Activated naive CD8-positive, alpha-beta T cell treated with anti-CD3 and anti-CD28 coated beads, Interleukin-2, amount 50 U/mL, for 16 hours (primary cell): ENCODE data around the gene CPM.

Experiments
- DNase-seq: peaks from one replicate; pipeline ENCODE4 v3.0.0-alpha.2; 2020; ENCODE audit warnings: low read depth, low spot score

Gene CPM

DNA sequence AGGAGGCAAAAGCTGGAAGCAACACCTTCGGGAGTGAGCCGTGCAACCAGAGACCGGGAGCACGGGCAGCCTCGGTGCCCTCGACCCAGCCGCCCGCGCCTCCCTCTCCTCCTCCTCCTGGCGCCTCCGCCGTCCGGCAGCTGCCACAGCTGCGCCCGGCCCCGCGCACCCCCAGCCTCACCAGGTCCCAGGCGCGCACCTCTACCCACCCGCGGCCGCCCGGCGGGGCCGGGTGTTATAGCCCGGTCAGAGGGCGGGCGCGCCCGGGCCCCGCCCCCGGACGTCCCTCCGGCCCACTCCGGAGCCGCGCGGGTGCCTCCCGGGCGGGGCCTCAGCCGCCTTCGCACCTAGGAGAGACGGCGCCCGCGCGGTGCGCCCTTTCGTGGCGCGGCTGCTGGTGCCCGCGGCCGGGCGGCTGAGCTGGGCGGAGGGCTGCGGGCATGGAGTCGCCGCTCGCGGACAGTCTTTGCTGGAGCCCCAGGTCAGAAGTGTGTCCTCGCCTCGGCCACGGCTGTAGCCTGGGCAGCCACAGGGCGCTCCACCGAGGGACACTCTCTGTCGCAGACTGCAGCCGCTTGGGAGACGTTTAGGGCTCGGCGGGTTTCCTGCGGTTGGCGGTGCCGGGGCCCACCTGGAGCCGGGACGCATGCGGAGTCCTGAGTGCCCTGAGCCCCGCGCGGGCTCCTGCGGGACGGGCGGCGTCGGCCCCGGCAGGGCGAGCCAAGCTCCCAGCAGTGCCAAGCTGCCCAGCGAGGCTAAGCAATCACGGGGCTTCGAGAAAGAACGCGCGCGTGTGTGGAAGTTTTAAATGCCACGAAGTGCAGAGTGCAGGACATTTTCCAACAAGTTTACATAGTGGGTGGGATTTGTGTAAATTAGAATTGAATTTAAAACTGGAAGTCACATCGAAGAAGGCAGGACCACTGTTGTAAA lies at the start of gene CPM:
Gene CPM, minus strand, starts transcription at position 211 of the 933 bp plus-strand sequence. CDS start 334 bp downstream, outside the sequence.
- peak; percentile 49 for DNase-seq

DNA sequence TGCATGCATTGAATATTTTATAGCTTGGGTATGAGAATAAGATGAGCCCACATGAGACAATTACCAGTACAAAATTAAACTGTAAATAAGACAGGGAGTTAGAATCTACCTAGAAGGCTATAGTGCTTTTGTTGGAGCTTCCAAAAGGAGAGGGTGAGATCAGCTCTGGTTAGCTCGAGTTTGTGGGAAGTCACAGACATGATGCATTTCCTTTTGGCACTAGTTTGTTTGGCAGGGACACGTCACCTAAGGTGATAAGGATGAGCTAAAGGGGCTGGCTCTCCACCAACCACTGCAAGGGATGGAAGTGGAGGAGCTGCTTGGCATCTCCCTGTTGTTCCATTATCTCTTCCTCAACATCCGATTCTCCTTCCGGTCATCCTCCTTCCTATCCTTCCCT lies 48.5 kb upstream of the CPM start:
- DNase-seq, result no peak

DNA sequence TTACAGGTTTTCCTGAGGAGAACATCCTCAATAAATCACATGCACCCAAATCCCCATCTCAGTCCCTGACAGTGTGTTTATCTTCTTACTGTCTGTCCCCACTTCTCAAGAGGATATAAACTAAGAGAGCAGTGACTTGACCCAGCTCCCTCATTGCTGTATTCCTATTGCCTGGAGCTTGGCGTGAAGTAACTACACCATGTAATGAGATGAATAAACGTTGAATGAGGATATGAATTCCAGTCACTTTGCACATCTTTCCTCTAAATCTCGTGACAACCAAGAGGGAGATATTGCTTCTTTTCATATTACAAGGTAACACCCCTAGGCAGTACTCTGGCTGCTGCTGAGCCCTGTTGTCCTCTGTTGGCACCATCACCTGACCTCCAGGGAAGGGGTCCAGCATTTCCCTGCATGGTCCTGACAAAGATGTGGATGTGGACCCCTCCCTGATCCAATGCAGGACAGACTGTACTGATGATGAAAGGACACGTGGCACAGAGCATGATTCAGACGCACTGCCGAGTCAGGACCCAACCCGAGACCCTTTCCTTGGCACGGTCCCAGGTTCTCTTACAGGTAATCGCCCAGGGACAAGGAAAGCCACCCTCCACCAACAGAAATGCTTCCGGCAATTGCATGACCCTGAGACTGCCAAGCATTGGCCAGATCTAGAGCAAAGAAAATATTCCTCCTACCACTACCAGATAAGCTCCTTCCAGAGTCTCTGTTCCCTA lies 47.7 kb upstream of the CPM start:
- no peak for DNase-seq

DNA sequence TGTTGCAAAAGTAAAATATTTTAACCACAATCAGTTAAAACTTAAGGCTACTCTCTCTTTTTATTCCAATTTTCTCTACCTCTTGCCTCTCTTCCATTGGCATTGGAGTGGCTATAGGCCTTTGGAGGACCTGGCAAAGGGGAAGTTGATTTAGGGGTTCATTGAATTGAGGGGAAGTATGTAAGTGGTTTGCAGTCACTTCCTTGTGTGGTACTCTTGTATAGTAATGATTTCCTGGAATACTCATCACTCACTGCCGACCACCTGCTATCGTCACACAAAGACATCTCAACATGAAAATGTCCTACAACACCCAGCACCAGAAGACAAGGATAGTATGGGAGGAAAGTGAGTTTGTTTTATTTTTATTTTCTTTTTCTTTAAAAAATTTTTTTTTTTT lies 45.7 kb upstream of the CPM start:
- DNase-seq, result no peak

DNA sequence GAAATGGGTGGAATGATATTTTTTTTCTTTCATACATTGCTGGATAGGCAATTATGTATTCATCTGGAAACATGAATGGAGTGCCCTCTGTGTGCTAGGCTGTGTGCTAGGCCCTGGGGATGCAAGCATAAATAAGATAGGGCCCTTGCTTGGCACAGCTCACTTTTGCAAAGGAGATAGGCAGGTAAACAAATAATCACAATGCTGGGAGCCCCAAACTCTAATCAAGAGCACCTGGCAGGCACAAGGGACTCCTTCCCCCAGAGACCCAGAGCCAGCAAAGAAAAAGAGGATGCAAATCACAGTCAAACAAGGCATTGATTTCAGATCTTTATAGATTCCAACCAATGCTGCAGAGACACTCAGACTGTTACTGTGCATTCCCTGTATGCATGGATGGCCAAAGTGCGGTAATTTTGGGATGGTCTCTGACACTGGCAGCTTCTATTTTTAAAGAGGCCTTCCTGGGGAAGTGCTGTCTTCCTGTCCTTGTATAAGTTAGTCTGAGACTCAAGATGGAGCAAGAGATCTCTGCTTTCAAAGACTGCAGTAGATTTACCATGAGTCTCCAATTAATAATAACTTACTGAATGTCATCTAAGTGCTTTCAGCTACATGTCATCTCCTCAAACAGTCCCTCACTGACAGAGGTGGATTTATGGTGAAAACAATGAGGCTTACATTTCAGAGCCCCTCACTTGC lies 45.1 kb upstream of the CPM start:
- no peak for DNase-seq

DNA sequence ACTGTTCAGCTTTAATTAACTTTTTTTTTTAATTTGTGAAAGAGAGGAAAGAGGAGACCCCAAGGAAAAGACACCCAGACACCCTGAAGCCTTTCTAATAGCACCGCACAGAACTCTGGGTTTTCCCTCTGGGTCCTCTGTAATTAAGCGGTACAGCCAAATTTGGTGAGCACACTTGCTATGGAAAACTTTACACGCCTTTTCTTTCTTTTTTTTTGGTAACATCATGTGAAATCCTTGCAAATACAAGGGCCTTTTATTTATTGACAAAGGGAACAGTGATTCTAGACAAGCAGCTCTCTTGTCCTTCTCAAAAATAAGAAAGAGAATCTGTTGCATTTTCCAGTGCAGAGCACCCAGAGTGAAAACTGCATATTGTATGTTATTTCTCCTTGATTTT lies 44.4 kb upstream of the CPM start:
- no peak for DNase-seq

DNA sequence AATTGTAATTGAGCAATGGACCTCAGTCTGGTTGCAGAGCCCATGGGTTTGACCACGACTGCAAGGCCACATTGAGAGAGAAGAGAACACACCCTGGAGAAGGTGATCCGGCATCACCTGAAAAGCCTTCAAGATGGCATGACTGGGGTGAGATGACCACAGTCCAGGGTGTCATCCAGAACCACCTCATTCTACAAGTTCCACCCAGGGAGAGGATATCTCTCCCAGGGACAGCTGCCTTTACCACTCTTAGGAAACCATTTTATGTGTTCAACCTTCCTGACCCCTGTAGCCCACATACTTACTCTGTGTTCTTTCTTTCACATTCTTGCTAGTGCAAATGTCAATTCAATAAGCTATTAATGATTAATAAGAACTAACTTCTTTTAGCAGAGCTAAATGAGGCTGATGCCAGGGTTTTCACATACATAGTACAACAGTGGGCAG lies 43.4 kb upstream of the CPM start:
- DNase-seq, result no peak

DNA sequence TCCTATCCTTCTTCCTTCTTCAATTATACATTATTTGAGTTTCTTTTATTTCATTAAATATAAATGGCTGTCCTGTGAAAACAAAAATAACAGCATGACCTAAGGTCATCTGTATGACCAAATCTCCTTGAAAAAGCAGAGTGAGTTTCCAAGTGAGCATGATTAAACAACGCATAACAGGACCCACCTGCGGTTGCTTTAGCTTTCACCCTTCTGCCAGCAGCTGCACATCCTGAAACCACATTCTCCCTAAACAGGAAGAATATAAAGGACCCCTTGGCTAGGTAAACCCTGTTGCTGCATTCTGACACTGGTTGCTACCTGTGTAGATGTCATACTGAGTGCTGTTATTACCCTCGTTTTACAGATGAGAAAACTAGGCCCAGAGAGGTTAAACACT lies 42.8 kb upstream of the CPM start:
- DNase-seq, result no peak

DNA sequence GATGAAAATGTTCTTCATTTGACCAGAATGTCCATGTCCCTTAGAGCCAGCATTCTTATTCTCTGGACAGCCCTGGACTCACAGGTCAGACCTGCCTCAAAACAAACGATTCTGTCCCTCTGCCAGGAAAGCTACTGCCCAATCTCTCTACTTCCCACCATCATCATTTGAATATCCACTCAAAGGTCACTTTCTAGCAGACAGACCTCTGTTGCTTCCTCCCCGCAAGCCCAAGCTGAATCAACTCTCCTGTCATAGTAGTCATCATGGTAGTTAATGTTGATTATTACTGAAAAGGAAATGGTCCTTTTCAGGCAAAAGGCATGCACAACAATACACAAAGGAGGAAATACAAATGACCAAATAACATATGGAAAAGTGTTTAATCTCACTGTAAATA lies 39.6 kb upstream of the CPM start:
- no peak for DNase-seq

DNA sequence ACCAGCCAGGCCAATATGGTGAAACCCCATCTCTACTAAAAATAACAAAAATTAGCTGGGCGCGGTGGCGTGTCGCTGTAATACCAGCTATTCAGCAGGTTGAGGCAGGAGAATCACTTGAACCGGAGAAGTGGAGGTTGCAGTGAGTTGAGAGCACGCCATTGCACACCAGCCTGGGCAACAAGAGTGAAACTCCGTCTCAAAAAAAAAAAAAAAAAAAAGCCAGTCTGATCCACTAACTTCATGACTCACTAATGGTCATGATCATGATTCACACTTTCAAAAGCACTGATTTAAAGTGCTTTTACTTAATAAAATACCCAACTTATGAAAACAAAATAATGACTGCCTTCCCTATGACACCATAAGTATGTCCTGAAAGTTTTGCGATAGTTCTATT lies 38.4 kb upstream of the CPM start:
- DNase-seq, result no peak

DNA sequence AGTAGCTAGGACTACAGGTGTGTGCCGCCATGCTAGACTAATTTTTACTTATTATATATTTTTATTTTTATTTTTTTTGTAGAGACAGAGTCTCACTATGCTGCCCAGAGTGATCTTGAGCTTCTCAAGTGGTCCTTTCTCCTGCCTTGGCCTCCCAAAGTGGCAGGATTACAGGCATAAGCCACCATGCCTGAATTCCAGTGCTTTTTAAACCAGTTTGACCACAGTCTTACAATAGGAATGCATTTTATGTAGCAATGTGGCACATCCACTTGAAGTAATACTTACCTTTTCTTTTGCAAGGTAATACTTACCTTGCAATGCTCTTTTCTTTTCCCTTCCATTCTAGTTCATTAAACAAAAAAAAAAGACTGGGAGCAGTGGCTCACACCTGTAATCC lies 38.0 kb upstream of the CPM start:
- no peak for DNase-seq

DNA sequence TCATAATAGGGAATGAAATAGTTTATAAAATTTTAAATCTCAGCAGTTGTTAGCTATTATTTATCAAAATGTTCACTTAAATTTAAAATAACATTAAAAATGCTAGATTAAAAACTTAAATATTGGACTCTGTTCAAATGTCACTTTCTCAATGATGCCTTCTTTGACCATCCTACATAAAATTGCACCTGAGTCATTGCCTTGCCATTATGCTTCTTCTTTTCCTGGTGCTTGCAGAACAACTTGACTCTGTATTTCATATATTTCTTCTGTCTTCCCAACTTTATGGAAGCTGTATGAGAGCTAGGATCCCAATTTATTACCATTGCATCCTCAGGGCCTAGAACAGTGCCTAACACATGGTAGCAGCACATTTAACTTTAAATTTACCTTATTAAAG lies 37.3 kb upstream of the CPM start:
- DNase-seq, result no peak

DNA sequence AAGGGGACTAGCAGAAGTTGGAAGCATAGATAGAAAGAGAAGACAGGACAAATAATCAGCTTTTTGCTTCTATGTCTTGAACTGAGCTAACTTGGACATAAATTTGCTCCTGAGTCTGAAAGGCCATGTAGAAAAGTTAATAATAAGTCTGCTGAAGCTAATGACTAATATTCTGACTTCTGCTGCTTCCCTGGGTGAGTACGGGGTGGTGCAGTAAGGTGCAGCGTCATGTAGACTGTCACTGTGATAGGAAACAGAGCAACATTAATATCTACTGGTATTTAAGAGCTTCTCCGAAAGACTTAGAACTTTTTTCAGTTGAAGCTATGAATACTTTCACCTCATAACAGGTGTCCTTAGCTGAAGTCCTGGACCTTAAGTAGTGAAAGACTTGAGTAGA lies 34.1 kb upstream of the CPM start:
- no peak for DNase-seq

DNA sequence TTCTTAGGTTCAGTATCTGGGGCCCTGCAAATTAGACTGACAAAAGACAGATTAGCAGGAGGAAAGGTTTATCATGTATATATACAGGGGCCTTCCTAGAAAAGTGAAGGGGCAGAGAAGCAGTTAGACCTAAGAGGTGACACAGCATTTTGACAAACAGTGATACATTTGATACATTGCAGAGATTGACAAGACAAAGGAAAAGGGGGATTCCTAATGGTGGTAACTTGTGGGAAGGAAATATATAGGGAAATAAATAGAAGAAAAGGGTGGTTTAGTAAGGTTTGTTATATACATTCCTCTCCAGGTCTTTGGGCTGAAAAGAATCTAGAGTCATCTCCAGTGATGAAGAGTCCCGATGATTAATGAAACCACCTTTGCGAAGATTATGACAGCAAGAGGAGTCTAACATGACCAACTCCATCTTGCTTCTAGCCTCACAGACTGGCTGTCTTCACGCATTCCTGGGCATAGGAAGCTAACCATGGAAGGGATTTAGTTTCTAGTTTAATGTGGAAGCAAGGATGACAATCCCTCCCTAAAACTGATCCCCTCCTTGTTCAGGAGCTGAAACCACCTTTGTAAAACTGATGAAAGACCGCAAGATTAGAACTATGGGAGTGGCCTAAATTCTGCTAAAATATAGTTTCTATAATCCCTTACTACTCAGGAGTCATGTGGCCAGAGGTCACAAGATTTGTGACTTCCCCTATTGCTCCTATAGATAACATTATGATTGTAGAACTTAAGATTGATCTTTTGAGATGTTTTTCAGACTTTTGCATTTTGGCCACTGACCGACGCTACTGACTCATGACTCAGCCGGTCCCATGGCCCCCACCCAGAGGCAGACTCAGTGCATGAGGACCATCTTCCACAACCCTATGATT lies 31.1 kb upstream of the CPM start:
- DNase-seq, result no peak

DNA sequence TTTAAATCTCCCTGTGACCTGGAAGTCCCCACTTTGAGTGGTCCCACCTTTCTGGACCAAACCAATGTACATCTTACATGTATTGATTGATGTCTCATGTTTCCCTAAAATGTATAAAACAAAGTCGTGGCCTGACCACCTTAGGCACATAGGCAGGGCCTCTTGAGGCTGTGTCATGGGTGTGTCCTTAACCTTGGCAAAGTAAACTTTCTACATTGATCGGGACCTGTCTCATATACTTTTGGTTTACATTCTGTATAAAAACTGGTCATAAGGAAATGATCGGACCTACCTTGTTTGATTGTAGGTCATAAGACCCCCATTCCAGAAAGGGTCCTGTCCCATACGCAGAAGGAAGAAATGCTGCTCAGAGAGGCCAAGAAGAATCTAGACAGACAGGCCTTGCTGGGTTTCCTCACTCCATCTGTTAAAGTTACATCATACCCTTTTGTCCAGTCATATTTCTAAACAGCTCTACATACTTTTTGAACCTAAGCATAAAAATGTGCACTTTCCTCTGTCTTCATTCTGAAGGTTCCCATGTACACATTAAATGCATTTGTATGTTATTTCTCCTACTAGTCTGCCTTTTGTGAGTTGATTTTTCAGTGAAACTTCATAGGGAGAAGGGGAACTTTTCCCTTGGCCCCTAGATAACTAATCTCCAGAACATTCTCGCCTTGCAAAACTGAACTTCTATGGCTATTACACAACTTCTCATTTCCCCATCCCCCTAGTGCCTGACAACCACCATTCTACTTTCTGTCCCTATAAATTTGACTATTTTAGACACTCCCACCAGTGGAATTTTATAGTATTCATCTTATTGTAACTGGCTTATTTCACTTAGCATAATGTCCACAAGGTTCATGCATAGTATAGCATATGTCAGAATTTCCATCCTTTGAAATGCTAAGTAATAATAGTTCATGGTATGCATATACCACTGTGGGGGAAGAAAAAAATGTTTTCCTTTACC lies 30.2 kb upstream of the CPM start:
- no peak for DNase-seq

DNA sequence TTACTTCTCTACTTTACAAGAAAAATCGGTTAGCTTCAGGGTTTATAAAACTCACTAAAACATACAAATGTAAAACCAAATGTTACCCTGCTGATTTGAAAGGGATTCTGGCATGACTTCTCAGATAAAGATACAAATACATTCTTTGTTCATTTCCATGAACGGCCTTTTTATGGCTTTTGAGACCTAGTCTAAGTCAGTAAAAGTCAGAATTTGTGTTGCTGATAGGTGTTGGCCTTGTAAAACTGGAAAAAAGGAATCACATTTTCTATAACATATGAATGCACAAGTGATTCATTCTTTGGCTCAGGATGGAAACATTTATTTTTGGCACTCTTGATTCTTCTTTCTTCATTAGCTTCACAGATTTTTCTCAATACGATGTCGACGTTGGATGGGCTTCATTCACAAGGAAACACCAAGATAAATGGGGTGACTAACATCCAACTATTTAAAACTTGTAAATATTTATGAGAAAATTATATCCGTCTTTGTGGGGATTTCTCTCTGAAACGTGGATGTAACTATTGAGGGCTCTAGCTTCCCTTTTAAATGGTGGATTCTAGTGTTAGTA lies 27.0 kb upstream of the CPM start:
- no peak for DNase-seq

DNA sequence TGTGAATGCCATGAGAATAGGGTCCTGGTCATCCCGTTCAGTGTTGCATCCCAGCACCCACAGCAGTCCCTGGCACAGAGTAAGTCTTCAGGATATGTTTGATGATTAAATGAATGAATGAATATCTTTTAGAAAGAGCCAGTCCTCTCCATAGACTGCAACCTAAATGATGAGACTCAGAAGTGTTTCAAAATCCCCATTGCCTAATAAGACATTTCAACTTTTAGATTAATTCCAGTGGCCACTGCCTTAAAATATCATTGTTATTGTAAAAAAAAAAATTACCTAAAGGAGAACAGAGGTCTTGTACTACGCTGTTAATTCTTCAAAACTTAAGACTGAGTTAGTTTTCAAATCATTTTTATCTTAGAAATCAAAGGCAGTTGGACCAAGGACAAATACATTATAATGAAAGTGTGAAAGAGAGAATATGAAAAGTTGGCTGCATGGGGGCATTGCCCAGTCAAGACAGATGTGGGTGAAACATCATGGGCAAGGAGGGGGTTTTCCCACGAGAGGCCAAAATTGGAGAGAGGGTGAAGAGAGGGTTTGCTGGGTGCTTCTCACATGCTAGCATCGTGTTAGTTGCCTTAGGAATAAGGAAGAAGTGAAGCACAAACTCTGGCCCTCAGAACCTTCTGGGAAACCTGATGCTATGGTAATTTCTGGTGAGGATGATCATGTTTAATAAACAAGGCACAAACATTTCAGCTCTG lies 26.3 kb upstream of the CPM start:
- DNase-seq, result no peak

DNA sequence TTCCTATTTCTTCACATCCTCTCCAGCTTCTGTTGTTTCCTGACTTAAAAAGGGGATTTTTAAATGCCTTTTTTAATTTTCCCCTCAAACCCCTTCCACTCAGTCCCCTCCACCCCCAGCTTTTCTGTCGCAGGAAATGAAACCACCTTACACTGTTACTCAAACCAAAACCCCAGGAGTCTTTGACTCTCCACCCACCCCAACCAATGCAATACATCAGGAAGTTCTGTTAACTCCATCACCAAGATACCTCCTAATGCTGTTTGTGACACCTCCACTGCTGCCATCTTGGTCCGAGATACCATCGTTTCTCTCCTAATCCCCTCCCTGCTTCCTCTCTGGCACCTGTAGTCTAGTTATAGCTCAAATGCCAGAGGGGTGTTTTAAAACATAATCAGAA lies 25.4 kb upstream of the CPM start:
- DNase-seq, result no peak

DNA sequence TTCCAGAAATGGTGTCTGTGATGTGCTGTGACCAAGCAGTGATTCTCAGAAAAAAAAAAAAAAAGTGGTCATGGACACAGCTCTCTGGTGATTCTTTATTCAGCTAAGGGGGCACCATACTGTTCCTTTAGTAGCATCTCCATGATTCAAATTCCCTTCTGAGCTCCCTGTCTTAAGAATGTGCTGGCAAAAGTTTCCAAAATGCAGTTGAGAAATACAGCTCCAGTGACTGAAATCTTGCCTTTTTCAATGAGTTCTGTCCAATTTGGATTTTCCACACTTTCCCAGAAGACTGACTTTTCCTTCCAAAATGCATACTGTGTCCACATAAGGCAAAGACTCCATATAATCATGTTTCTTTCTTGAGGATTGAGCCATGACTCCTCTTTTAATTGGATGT lies 24.3 kb upstream of the CPM start:
- DNase-seq, result no peak
